HEK293 (cell line): ENCODE measurements around the gene FBXO45.

ENCODE experiments used
- GFI1B ChIP-seq: fragments of 450-650 bp; formaldehyde crosslinking; IDR thresholded peaks from 2 replicates; pipeline ENCODE4 v1.5.1; 2016; ENCODE audit warnings: missing biosample characterization, missing genetic modification characterization
- HOXC10 ChIP-seq: sonication (generic); formaldehyde crosslinking; IDR thresholded peaks from 2 replicates; pipeline ENCODE4 v1.8.1; 2023; ENCODE audit warnings: mild to moderate bottlenecking, missing genetic modification reagents
- PATZ1 ChIP-seq: fragments of 450-650 bp; formaldehyde crosslinking; IDR thresholded peaks from 2 replicates; pipeline ENCODE4 v1.5.1; 2016; ENCODE audit warnings: missing biosample characterization, missing genetic modification characterization
- PBX3 ChIP-seq: sonication (generic); formaldehyde crosslinking; IDR thresholded peaks from 2 replicates; pipeline ENCODE4 v1.8.1; 2022; ENCODE audit warnings: mild to moderate bottlenecking, moderate library complexity, missing genetic modification reagents
- PRDM10 ChIP-seq: fragments of 450-650 bp; formaldehyde crosslinking; IDR thresholded peaks from 2 replicates; pipeline ENCODE4 v1.5.1; 2016; ENCODE audit warnings: missing biosample characterization, missing genetic modification characterization
- SCRT1 ChIP-seq: fragments of 450-650 bp; formaldehyde crosslinking; IDR thresholded peaks from 2 replicates; pipeline ENCODE4 v1.5.1; 2016; ENCODE audit warnings: missing biosample characterization, missing genetic modification characterization, borderline replicate concordance
- TCF7L2 ChIP-seq: IDR thresholded peaks from 2 replicates; pipeline ENCODE4 v1.6.1; 2011; ENCODE audit warnings: low read depth, mild to moderate bottlenecking, inconsistent platforms, low read length, moderate library complexity, borderline replicate concordance
- TRIM28 ChIP-seq: IDR thresholded peaks from 2 replicates; pipeline ENCODE4 v1.6.1; 2011; ENCODE audit warnings: low read length, control low read depth, borderline replicate concordance
- WT1 ChIP-seq: fragments of 450-650 bp; formaldehyde crosslinking; IDR thresholded peaks from 2 replicates; pipeline ENCODE4 v1.5.1; 2016; ENCODE audit warnings: missing biosample characterization, missing genetic modification characterization
- YY2 ChIP-seq: fragments of 450-650 bp; formaldehyde crosslinking; IDR thresholded peaks from 2 replicates; pipeline ENCODE4 v1.5.1; 2016; ENCODE audit warnings: missing biosample characterization, missing genetic modification characterization
- ZBTB7A ChIP-seq: fragments of 450-650 bp; formaldehyde crosslinking; IDR thresholded peaks from 2 replicates; pipeline ENCODE4 v1.5.1; 2016; ENCODE audit warnings: low read depth, missing biosample characterization, missing genetic modification characterization
- ZFP37 ChIP-seq: fragments of 450-650 bp; formaldehyde crosslinking; IDR thresholded peaks from 2 replicates; pipeline ENCODE4 v1.5.1; 2016; ENCODE audit warnings: missing biosample characterization, missing genetic modification characterization
- ZNF140 ChIP-seq: fragments of 450-650 bp; formaldehyde crosslinking; IDR thresholded peaks from 2 replicates; pipeline ENCODE4 v1.5.1; 2016; ENCODE audit warnings: missing biosample characterization, missing genetic modification characterization
- ZNF16 ChIP-seq: fragments of 450-650 bp; formaldehyde crosslinking; IDR thresholded peaks from 2 replicates; pipeline ENCODE4 v1.5.1; 2016; ENCODE audit warnings: low read depth, missing biosample characterization, missing genetic modification characterization
- ZNF174 ChIP-seq: fragments of 450-650 bp; formaldehyde crosslinking; IDR thresholded peaks from 2 replicates; pipeline ENCODE4 v1.5.0; 2017; ENCODE audit warnings: missing biosample characterization, mild to moderate bottlenecking, missing genetic modification characterization
- ZNF211 ChIP-seq: fragments of 450-650 bp; formaldehyde crosslinking; IDR thresholded peaks from 2 replicates; pipeline ENCODE4 v1.5.1; 2016; ENCODE audit warnings: low read depth, missing biosample characterization, missing genetic modification characterization
- ZNF221 ChIP-seq: fragments of 450-650 bp; formaldehyde crosslinking; IDR thresholded peaks from 2 replicates; pipeline ENCODE4 v1.5.1; 2017; ENCODE audit warnings: missing biosample characterization, missing genetic modification characterization, borderline replicate concordance
- ZNF292 ChIP-seq: fragments of 450-650 bp; formaldehyde crosslinking; IDR thresholded peaks from 2 replicates; pipeline ENCODE4 v1.5.1; 2016; ENCODE audit warnings: low read depth, missing biosample characterization, missing genetic modification characterization, borderline replicate concordance
- ZNF302 ChIP-seq: fragments of 450-650 bp; formaldehyde crosslinking; IDR thresholded peaks from 2 replicates; pipeline ENCODE4 v1.5.1; 2016; ENCODE audit warnings: missing biosample characterization, missing genetic modification characterization, low read depth
- ZNF350 ChIP-seq: fragments of 450-650 bp; formaldehyde crosslinking; IDR thresholded peaks from 2 replicates; pipeline ENCODE4 v1.5.0; 2017; ENCODE audit warnings: missing biosample characterization, mild to moderate bottlenecking, missing genetic modification characterization
- ZNF416 ChIP-seq: fragments of 450-650 bp; formaldehyde crosslinking; IDR thresholded peaks from 2 replicates; pipeline ENCODE4 v1.5.1; 2016; ENCODE audit warnings: missing biosample characterization, missing genetic modification characterization
- ZNF510 ChIP-seq: fragments of 450-650 bp; formaldehyde crosslinking; IDR thresholded peaks from 2 replicates; pipeline ENCODE4 v1.5.1; 2018; ENCODE audit warnings: mild to moderate bottlenecking, missing genetic modification characterization, missing biosample characterization; ENCODE audit not compliant: insufficient replicate concordance
- ZNF513 ChIP-seq: fragments of 450-650 bp; IDR thresholded peaks from 2 replicates; pipeline ENCODE4 v1.5.1; 2018; ENCODE audit warnings: missing biosample characterization, missing genetic modification characterization
- ZNF521 ChIP-seq: fragments of 450-650 bp; formaldehyde crosslinking; IDR thresholded peaks from 2 replicates; pipeline ENCODE4 v1.5.1; 2017; ENCODE audit warnings: missing biosample characterization, mild to moderate bottlenecking, missing genetic modification characterization
- ZNF624 ChIP-seq: fragments of 450-650 bp; formaldehyde crosslinking; IDR thresholded peaks from 2 replicates; pipeline ENCODE4 v1.5.1; 2017; ENCODE audit warnings: missing biosample characterization, missing genetic modification characterization
- ZNF645 ChIP-seq: fragments of 450-650 bp; formaldehyde crosslinking; IDR thresholded peaks from 2 replicates; pipeline ENCODE4; 2016; ENCODE audit warnings: missing biosample characterization, missing genetic modification characterization
- ZNF664 ChIP-seq: fragments of 450-650 bp; formaldehyde crosslinking; IDR thresholded peaks from 2 replicates; pipeline ENCODE4 v1.5.1; 2016; ENCODE audit warnings: missing biosample characterization, missing genetic modification characterization
- ZNF670 ChIP-seq: fragments of 450-650 bp; formaldehyde crosslinking; IDR thresholded peaks from 2 replicates; pipeline ENCODE4 v1.5.1; 2016; ENCODE audit warnings: missing biosample characterization, missing genetic modification characterization, low read depth
- ZNF792 ChIP-seq: fragments of 450-650 bp; formaldehyde crosslinking; IDR thresholded peaks from 2 replicates; pipeline ENCODE4 v1.5.1; 2016; ENCODE audit warnings: missing biosample characterization, missing genetic modification characterization
- ZSCAN4 ChIP-seq: fragments of 450-650 bp; formaldehyde crosslinking; IDR thresholded peaks from 2 replicates; pipeline ENCODE4 v1.5.1; 2017; ENCODE audit warnings: missing biosample characterization, missing genetic modification characterization

Gene FBXO45

GRCh38 chr3:196632046-196632751 is 63.7 kb downstream of the FBXO45 start (continued):
- no peak for TF ChIP-seq PBX3 (CRISPR knock-in tag)
- no peak for TF ChIP-seq ZNF624
- no peak for TF ChIP-seq ZBTB7A (tag by site-specific recombination)
- no peak for TF ChIP-seq TCF7L2
- TF ChIP-seq ZNF174, result no peak
- TF ChIP-seq ZNF521 (tag by site-specific recombination), result no peak
- peak; percentile 64 for TF ChIP-seq WT1 (tag by site-specific recombination)
- TF ChIP-seq ZNF140 (tag by site-specific recombination), result no peak
- TF ChIP-seq ZNF292 (tag by site-specific recombination), result no peak
- TF ChIP-seq PRDM10, result peak; percentile 45
- TF ChIP-seq ZNF513, result no peak
- 0 out of 2 replicates have a peak, but pooled peaks have one; percentile 28 for TF ChIP-seq ZFP37
- no peak for TF ChIP-seq GFI1B (tag by site-specific recombination)
- TF ChIP-seq ZNF664 (tag by site-specific recombination), result no peak
- no peak for TF ChIP-seq SCRT1
- no peak for TF ChIP-seq TRIM28
- TF ChIP-seq ZNF350 (tag by site-specific recombination), result no peak
- no peak for TF ChIP-seq ZNF416
- TF ChIP-seq YY2 (tag by site-specific recombination), result no peak
- TF ChIP-seq ZNF645 (tag by site-specific recombination), result no peak
- TF ChIP-seq ZNF510 (tag by site-specific recombination), result no peak
- no peak for TF ChIP-seq ZNF16
- TF ChIP-seq HOXC10 (CRISPR knock-in tag), result no peak
- no peak for TF ChIP-seq ZSCAN4 (tag by site-specific recombination)
- no peak for TF ChIP-seq ZNF670 (tag by site-specific recombination)
- TF ChIP-seq PATZ1 (tag by site-specific recombination), result peak; percentile 84
- no peak for TF ChIP-seq ZNF302 (tag by site-specific recombination)
- no peak for TF ChIP-seq ZNF211 (tag by site-specific recombination)
- TF ChIP-seq ZNF221 (tag by site-specific recombination), result no peak
- TF ChIP-seq ZNF792, result no peak
